GM21360 (cell line): Measurements from ENCODE around the gene ALDH3A2.
"Not testable (repeated sequence)": the region's sequence is repeated elsewhere in the genome, so short reads cannot be mapped to it uniquely, and the experiment has no call there.

ENCODE experiments used
- ATAC-seq: cut with Tn5 transposase; IDR thresholded peaks from one replicate; pipeline ENCODE4 v1.9.1; 2021; ENCODE audit warnings: mild to moderate bottlenecking, moderate library complexity; ENCODE audit not compliant: unreplicated experiment

Gene ALDH3A2

GRCh38 chr17:19677736-19678379 is 29.3 kb downstream of the ALDH3A2 start:
- no peak for ATAC-seq

GRCh38 chr17:19678581-19679453 is 30.3 kb downstream of the ALDH3A2 start:
- no peak for ATAC-seq

- no peak for ATAC-seq
Observed at GRCh38 chr17:19683117-19683516, 34.6 kb downstream of the ALDH3A2 start.

DNA sequence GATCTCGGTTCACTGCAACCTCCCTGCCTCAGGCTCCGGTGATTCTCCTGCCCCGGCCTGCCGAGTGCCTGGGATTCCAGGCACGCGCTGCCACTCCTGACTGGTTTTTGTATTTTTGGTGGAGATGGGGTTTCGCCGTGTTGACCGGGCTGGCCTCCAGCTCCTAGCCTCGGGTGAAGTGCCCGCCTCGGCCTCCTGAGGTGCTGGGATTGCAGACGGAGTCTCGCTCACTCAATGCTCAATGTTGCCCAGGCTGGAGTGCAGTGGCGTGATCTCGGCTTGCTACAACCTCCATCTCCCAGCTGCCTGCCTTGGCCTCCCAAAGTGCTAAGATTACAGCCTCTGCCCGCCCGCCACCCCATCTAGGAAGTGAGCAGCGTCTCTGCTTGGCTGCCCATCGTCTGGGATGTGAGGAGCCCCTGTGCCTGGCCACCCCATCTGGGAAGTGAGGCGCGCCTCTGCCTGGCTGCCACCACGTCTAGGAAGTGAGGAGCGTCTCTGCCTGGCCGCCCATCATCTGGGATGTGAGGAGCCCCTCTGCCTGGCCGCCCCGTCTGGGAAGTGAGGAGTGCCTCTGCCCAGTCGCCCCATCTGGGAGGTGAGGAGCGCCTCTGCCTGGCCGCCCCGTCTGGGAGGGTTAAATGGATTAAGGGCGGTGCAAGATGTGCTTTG is 36.5 kb downstream of the ALDH3A2 start:
- ATAC-seq = not testable (repeated sequence)

- no peak for ATAC-seq
Observed at GRCh38 chr17:19686400-19687090, 38.0 kb downstream of the ALDH3A2 start.

GRCh38 chr17:19702217-19702641 is 53.7 kb downstream of the ALDH3A2 start:
- ATAC-seq = no peak

GRCh38 chr17:19703106-19703827 is 54.7 kb downstream of the ALDH3A2 start:
- ATAC-seq = no peak

DNA sequence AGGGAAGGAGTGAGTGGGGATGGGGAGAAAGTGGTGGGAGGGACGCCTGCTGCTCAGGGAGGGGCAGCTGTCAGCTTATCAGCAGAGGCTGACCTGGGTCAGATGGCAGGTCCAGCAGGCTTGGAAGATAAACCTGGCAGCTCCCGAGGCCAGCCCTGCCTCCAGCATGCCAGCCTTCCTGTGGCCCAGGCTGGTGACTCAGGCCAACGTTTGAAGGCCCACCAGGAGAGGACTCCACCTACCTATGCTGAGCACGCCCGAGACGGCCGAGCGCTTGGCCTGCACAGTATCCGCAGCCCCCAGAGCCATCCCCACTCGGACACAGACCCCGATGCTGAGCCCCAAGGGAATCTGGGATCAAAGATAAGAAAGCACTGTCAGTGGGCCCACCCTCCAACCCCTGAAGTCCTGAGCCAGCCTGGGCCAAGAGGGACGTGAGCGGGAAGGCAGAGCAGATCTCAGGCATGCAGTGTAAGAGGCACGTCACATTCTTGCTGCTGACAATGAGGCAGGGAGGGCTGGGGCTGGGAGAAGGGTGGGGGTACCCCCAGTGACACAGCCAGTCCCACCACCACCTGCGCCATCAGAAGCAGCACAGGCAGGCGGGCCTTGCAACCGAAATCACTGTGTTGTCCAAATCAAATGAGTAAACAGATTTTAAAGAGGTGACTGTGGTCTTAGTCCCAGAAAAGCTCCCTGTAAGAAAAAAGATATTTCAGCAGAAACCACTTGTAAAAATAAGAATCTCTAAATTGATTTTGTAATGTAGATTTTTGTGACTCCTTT is 55.5 kb downstream of the ALDH3A2 start:
- no peak for ATAC-seq

- no peak for ATAC-seq
Observed at GRCh38 chr17:19705201-19705600, 56.6 kb downstream of the ALDH3A2 start.

GRCh38 chr17:19705771-19706770 is 57.5 kb downstream of the ALDH3A2 start:
- no peak for ATAC-seq

DNA sequence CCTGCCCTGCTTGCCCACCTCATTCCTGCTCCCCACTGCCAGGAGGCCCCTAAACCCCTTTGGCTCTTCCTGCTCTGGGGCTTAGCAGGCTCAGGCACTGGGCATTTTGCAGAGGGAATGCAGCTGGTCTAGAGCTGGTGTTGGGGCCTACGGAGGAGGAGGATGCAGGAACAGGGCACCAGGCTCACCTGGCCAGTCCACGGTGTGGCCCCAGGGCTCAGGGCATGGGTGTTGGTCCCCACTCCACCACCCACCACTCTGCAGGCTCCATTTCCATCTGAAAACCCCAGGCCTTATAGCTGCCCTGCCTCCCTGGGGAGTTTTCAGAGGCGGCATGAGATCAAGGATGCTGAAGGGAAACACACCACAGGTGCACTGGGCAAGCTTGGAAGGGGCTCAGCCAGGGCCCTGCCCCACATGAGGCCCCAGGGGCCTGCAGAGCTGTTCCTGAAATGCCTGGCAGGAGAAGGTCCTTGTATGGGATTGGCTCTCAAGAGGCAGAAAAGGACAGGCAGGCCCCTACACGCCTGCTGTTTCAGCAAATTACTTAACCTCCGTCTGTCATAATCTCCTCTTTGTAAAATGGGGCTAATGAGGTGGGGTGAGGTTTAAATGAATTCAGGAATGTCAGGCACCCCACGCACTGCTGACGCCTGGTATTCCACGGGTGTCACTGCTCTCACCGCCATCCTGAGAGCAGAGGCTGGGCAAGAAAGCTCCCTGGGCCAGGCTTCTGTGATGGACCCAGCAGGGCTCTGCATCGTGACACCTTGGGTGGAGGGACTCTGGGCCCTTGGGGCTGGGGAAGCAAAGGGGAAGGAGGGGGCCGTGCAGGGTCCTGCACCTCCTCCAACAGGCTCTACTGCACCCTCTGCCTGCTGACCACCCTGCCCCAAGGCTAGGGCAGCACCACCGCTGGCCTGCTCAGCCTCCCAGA is 58.5 kb downstream of the ALDH3A2 start:
- ATAC-seq = no peak

GRCh38 chr17:19707728-19708221 is 59.2 kb downstream of the ALDH3A2 start:
- ATAC-seq = no peak

DNA sequence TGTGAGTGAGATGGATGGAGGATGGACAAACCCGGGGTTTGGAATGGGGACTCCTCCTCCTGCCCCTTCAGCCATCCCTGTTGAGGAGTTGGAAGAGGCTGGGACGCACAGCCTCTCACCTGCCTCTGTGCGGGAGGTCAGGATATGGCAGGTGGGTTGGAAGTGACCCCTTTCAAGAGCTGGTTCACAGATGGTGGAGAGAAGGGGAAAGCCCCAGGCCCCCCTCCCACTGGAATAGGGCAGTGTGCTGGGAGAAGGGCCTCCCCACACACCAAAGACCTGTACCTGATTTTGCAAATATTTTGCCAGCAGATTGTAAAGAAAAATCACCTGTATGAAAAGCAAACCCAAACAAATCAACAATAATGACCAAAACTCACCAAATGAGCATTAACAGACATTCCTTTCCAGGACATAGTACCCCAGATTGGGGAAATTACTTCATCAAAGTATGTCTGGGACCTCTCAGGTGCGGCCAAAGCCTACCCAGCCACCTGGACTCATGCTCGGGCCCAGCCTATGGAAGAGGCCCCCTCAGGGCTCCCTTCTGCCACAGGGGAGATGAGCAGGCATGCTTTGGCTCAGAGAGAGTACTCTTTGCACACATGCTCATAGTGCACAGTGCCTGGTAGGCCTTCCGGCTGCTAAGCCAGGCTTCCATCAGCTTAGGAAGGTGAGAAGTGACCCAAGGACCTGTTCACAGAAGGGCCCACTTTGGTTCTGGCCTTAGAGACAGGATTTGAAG is 60.1 kb downstream of the ALDH3A2 start:
- no peak for ATAC-seq

GRCh38 chr17:19709841-19710240 is 61.3 kb downstream of the ALDH3A2 start:
- ATAC-seq = no peak

GRCh38 chr17:19712436-19713004 is 64.0 kb downstream of the ALDH3A2 start:
- no peak for ATAC-seq

DNA sequence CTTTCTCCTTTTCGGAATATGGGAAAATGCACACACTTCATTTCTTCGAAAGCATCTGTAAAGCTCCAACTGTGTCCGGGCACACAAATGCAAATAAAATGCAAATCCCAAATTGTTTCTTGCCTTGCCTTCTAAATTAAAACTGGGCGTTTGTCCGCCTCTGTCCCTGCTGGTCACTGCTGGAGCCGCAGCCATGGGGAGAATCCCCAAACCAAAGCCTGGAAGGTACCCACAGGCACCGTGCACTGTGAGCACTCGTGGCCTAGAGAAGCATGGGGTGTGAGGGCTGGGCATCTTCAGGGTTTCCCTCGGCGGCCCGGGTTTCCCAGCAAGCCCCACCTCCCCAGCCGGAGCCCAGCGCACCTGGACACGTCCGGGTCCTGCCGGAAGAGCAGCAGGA is 64.9 kb downstream of the ALDH3A2 start:
- no peak for ATAC-seq
